ENCODE results near the gene MAIP1. TPM values are rescaled to one million over a fixed set of nuclear protein-coding genes. Genes with fewer than 3 reads are reported as not detected.

Gene MAIP1
- total RNA-seq, 1 donor from 2014 or later = 25.4 TPM

DNA sequence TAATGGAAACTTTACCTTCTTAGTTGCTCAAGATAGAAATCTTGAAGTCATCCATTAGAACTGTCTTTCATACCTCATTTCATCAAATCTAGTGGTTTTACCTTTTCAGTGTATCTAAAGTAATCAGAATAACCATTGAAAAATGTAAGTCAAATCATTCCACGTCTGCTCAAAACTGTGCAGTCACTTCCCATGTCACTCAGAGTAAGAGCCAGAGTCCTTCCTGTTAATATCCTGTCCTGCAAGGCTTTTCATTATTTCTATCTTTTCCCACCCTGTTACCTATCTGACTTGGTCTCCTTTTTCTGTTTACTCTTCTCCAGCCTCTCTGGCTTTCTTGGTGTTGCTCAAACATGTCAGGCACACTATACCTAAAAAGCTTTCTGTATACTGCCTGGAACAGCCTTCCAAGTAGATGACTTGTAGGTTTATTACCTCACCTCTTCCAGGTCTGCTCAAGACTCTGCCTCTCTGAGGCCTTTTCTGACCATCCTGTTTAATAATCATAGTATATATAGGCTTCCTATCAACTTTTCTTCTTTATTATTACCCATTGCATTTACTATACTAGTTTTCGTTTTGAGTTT is 40.9 kb upstream of the MAIP1 start:
- no peak overlapping the region for H3K4me3 ChIP-seq (ENCODE audit: low read depth, low read length)
- no peak for TF ChIP-seq CTCF (conservative IDR thresholded peaks at IDR 0.05; ENCODE audit: low read depth, low read length)
- no peak for DNase-seq (ENCODE audit: low read depth)

DNA sequence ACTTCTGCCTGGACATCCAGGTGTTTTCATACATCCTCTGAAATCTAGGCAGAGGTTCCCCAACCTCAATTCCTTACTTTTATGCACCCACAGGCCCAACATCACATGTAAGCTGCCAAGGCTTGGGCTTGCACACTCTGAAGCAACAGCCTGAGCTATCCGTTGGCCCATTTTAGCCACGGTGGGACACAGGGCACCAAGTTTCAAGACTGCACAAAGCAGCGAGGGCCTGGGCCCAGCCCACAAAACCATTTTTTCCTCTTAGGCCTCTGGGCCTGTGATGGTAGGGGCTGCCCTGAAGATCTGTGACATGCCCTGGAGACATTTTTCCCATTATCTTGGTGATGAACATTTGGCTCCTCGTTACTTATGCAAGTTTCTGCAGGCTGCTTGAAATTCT is 38.4 kb upstream of the MAIP1 start:
- no peak for TF ChIP-seq CTCF (conservative IDR thresholded peaks at IDR 0.05; ENCODE audit: low read depth, low read length)
- DNase-seq (ENCODE audit: low read depth) = no peak

DNA sequence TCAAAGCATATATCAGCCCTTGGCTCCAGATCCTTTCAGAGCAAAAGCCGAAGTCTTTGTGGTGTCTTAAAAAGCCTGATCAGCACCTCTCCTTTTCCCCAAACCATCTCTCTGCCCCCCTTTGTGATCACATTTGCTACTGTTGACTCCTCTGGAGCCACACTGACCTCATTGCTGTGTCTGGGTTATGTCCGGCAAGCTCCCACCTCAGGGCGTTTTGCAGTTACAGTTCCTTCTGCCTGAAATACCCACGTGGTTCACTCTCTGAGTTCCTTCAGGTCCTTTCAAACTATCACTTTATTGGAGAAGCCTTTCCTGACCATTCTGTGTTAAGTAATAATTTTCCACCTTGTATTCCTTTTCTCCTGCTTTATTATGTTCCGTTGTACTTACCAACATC is 32.5 kb upstream of the MAIP1 start:
- H3K4me3 ChIP-seq (ENCODE audit: low read depth, low read length) = no peak overlapping the region
- DNase-seq (ENCODE audit: low read depth) = no peak
- TF ChIP-seq CTCF (conservative IDR thresholded peaks at IDR 0.05; ENCODE audit: low read depth, low read length) = no peak

More for the DNA sequence above, 38.4 kb upstream of the MAIP1 start:
- no peak overlapping the region for H3K4me3 ChIP-seq (ENCODE audit: low read depth, low read length)

- no peak for TF ChIP-seq CTCF (conservative IDR thresholded peaks at IDR 0.05; ENCODE audit: low read depth, low read length)
- DNase-seq (ENCODE audit: low read depth) = no peak
- H3K4me3 ChIP-seq (ENCODE audit: low read depth, low read length) = no peak overlapping the region
These were observed 31.5 kb upstream of the MAIP1 start for GRCh38 chr2:199923924-199924323.

DNA sequence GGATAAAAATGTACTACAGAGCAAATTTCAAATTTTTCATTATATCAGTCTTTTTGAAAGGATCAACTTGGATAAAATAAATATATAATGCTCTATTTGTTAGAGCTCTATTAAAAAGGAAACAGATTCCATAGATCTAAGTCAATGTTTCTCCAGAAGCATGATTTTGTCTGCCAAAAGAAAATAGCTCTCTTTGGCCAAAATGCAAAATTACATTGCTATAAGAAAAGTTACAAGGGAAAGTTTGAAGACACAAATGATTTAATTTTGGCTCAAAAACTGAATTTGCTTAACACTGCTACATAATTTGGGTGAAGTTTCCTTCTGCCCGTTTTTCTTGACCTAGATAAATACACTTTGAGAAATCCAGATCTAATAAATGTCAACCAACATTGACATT is 28.6 kb upstream of the MAIP1 start:
- no peak for TF ChIP-seq CTCF (conservative IDR thresholded peaks at IDR 0.05; ENCODE audit: low read depth, low read length)
- DNase-seq (ENCODE audit: low read depth) = no peak
- no peak overlapping the region for H3K4me3 ChIP-seq (ENCODE audit: low read depth, low read length)

DNA sequence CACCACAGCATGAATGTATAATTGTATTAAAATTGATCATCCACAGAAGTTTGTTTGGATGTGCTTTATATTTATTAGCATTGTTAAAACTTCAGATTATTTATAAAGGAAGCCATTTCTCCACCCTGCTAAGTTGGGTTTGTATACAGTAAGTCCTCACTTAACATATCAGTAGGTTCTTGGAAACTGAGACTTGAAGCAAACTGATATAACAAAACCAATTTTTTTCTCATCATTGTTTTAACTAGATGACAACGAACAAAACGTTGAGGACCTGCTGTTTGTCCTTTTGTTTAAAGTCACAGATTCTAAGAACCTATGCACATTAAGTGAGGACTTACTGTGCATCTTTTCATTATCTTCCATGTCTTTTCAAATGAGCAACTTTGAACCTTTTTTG is 27.2 kb upstream of the MAIP1 start:
- DNase-seq (ENCODE audit: low read depth) = no peak
- no peak overlapping the region for H3K4me3 ChIP-seq (ENCODE audit: low read depth, low read length)
- TF ChIP-seq CTCF (conservative IDR thresholded peaks at IDR 0.05; ENCODE audit: low read depth, low read length) = no peak

GRCh38 chr2:199928626-199929025 is 26.8 kb upstream of the MAIP1 start:
- no peak for TF ChIP-seq CTCF (conservative IDR thresholded peaks at IDR 0.05; ENCODE audit: low read depth, low read length)
- H3K4me3 ChIP-seq (ENCODE audit: low read depth, low read length) = no peak overlapping the region
- no peak for DNase-seq (ENCODE audit: low read depth)

All from epithelial cell of proximal tubule (primary cell).